SIG-M5 treated with dmso at 0.1 percent for 504 hours (cell line): ENCODE measurements around the gene CRY1.
"Not testable (repeated sequence)": the region's sequence is repeated elsewhere in the genome, so short reads cannot be mapped to it uniquely, and the experiment has no call there.

Experiments
- DNase-seq: peaks from one replicate; lab custom pipeline; 2025; ENCODE audit not compliant: unreplicated experiment; lab: John Stamatoyannopoulos, UW

The CRY1 gene

GRCh38 chr12:107073266-107073665 lies 20.1 kb downstream of the CRY1 start:
- DNase-seq, result not testable (repeated sequence)

- DNase-seq, result no peak
Measured at GRCh38 chr12:107066691-107067090, 26.7 kb downstream of the CRY1 start.

- no peak for DNase-seq
Measured at GRCh38 chr12:107064687-107065086, 28.7 kb downstream of the CRY1 start.

- DNase-seq, result no peak
Measured at GRCh38 chr12:107064243-107064642, 29.1 kb downstream of the CRY1 start.

- DNase-seq, result no peak
Measured at GRCh38 chr12:107058190-107058589, 35.2 kb downstream of the CRY1 start.

GRCh38 chr12:107057071-107057834 lies 36.1 kb downstream of the CRY1 start:
- peak; percentile 50 for DNase-seq

GRCh38 chr12:107053709-107054108 lies 39.6 kb downstream of the CRY1 start:
- no peak for DNase-seq

- DNase-seq, result no peak
Measured at GRCh38 chr12:107045186-107045585, 48.2 kb downstream of the CRY1 start.

- no peak for DNase-seq
Measured at GRCh38 chr12:107042801-107043200, 50.5 kb downstream of the CRY1 start.

- peak; percentile 1 for DNase-seq
Measured at GRCh38 chr12:107035733-107036132, 57.6 kb downstream of the CRY1 start.

GRCh38 chr12:107033758-107034739 lies 59.3 kb downstream of the CRY1 start:
- no peak for DNase-seq

- no peak for DNase-seq
Measured at GRCh38 chr12:107032266-107032665, 61.1 kb downstream of the CRY1 start.

- DNase-seq, result no peak
Measured at GRCh38 chr12:107031061-107031460, 62.3 kb downstream of the CRY1 start.

GRCh38 chr12:107029081-107029480 lies 64.3 kb downstream of the CRY1 start:
- DNase-seq, result no peak

- DNase-seq, result peak; percentile 68
Measured at GRCh38 chr12:107027636-107028053, 65.7 kb downstream of the CRY1 start.

GRCh38 chr12:107026806-107027635 lies 66.3 kb downstream of the CRY1 start:
- DNase-seq, result no peak

GRCh38 chr12:107026356-107026755 lies 67.0 kb downstream of the CRY1 start:
- DNase-seq, result not testable (repeated sequence)

- no peak for DNase-seq
Measured at GRCh38 chr12:107025671-107026070, 67.7 kb downstream of the CRY1 start.

- DNase-seq, result no peak
Measured at GRCh38 chr12:107019546-107019945, 73.8 kb downstream of the CRY1 start.

- DNase-seq, result no peak
Measured at GRCh38 chr12:107017042-107017441, 76.3 kb downstream of the CRY1 start.

GRCh38 chr12:107014055-107014454 lies 79.3 kb downstream of the CRY1 start:
- peak; percentile 29 for DNase-seq
